Suppressor macrophage (primary cell): Measurements from ENCODE around the gene ZNF385B.

ENCODE experiments used
- DNase-seq, 4 experiments: peaks; one replicate each; pipeline ENCODE4 v3.0.0-alpha.2; 2020 to 2022

Gene ZNF385B

DNA sequence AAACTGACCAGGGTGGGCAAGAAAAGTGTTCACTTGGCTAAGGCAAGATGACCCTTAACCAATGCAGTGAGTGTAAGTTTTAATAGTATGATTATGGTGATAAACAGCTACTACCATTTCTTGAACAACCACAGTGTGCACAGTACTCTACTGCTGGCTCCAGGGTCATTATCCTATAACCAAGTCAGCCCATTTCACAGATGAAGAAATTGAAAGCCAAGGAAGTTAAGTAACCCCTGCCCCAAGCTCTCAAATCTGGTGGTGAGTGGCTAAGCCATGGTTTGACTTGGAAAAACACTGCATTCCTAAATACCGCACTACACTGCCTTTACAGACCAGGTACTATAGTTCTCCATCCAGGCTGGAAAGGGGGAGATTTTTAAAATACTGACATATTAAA, 5.7 kb downstream of the ZNF385B start:
- no peak for DNase-seq

DNA sequence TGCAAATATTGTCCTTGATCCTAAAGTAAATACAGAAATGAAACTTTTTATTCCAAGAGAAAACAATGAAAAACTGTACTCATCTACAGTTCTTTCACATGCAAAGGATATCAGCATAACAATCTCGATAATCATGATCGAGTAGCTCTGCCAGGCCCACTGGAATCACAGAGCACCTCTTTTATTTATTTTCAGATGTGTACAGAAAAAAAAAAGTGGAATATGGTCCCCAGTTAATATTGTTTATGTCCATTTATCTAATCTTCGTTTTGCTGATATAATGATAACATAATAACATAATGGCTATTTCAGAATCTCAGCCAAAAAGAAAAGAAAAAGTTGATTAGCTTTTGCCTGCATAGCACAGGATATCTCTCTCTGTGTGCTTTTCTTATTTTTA, 6.5 kb downstream of the ZNF385B start:
- no peak for DNase-seq

DNA sequence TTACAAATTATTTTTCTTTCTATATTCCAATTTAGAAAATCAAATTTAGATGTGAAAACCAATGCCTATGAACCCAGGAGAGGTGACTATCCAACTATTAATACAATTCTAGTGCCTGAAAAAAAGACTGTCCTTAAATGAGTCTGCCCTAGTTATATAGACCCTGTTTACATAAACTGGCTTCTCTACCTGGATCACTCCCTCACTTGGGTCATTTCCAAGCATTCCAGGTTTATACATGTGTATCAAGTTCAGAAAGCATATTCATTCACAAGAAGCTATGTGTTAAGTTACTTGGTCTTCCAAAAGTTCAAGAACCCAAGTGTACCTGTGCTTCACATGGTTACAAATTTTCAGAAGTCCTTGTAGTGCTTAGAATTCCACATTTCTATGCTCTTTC, 8.3 kb downstream of the ZNF385B start:
- DNase-seq: no peak

DNA sequence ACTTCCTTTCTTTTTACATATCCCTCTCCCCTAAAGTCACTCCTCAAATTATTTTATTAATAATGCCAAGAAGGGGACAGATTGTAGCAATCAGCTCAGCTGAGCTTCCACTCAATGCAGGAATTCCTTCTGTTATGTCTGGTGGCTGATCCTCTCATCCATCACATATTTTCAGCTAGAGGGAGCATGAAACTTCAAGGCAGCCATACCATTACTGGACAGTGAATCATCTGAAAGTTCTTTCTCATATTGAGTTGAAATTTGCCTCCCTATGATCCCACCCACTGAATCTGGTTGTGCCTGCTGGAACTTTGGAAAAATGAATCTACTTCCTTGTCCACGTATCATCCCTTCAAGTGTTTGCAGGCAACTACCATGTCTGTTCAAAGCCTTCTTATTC, 11.2 kb downstream of the ZNF385B start:
- DNase-seq: no peak

DNA sequence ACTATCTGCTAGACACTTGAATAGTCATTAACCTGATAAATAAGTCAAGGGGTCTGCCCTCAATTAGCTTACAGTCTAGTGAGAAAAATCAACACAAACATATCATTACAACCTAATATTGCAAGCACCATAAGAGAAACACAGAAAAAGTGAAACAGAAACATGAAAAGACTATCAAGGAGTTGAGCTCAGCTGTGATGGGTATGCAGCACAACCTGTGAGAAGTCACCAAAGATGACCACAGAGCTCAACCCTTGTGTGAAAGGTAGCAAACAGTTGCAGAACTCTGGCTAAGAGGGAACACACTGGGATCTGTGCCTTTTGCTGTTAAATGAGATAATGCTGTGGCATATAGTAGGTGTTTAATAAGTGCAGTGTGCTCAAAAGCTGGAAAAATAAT, 11.7 kb downstream of the ZNF385B start:
- no peak for DNase-seq

DNA sequence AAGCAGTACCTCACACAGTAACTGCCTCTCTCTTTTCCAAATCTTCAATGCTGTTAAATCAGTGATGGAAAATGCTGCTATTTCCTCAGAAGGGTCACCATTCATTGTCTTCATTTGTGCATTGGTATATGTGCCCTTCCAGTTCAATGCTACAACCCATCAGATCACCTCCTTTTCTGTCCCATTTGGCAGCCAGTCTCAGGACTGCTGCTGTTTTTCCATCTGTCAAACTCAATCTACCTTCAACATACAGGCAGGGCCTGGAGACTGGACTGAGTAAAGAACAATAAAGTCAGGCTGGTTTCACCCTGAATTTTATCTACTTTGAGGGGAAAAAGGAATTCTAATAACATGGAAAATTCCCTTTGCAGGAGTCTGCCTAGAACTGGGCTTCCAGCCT, 17.9 kb downstream of the ZNF385B start:
- no peak for DNase-seq

DNA sequence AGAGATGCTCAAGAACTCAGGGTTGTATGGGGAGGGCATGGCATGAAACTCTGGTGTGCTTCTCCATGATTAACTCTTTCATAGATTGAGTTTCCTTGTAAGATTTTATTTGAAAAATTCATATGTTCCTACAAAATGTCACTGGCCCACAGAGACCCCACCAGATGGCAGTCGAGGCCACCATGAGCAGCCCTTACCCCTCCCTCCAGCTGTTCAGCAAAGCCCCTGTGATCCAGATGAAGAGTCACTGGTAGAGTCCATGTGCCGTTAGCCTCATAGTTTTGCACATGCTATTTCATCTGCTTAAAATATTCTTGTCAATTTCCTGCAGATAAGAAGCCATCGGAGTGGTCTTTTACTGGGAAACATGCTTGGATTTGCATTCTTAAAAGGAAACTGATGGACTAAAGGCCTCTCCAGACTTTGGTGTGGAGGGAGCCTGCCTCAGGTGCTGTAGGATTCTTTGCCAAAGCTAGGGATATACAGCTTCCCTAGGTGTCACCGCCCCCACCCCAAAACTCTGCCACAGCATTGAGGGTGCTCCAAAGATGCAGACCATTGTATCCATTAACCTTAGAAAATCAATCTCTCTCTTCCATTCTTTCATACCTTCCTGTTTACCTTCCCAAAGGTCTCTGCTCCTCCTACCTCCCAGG, 18.8 kb downstream of the ZNF385B start:
- no peak for DNase-seq

DNA sequence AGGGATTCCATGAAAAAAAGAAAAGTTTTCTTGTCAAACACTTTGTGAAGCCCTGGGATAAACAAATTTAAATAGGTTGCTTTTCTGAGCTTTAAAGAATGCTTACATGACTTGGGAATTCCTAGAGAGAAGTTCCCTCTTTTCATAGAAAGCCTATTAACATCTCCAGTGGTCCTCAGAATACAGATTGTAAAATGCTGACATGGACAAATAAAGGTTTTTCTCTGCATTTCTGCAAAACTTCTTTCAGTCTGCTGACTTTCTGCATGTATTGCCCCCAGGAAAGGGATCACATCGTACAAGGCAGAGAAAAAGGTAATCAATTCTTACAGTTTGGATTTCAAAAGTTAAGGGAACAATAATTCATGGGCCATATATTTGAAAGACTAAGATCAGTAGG, 20.6 kb downstream of the ZNF385B start:
- no peak for DNase-seq

DNA sequence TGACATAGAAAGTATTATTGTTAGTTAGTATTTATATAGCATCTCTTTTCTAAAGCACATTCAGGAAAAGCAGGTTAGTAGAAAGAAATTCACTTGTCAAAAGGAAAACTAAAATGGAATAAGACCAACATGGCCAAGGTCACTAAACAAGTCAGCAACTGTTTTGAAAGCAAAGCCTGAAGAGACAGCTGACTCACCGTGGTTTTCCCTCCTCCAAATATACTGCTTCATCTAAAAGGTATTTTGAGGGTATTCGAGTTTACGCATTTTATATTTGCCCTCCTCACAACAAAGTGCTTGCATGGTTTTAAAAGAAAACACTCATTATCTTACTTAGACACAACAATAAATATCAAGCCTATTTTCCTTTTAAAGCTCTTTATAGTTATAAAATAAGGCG, 24.0 kb downstream of the ZNF385B start:
- DNase-seq: no peak

DNA sequence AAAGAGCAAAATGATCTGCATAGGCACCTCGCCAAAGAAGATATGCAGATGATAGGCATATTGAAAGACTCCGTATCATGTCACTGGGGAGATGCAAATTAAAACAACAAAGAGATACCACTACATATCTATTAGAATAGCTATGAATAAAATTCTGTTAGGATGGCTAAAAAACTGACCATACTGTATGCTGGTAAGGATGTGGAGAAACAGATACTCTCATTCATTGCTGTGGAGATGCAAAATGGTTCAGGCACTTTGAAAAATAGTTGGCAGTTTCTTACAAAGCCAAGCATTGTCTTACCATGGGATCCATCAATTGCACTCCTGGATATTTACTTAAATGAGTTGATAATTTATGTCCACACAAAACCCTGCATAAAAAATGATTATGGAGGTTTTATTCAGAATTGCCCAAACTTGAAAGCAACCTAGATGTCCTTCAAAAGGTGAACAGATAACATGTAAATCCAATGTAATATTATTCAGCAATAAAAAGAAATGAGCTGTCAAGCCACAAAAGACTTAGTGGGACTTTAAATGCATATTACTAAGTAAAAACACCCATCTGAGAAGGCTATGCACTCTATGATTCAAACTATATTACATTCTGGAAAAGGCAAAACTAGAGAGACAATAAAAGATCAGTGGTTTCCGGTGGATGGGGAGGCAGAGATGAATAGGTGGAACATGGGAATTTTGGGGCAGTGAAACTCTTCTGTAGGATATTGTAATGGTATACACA, 31.2 kb downstream of the ZNF385B start:
- DNase-seq: no peak

DNA sequence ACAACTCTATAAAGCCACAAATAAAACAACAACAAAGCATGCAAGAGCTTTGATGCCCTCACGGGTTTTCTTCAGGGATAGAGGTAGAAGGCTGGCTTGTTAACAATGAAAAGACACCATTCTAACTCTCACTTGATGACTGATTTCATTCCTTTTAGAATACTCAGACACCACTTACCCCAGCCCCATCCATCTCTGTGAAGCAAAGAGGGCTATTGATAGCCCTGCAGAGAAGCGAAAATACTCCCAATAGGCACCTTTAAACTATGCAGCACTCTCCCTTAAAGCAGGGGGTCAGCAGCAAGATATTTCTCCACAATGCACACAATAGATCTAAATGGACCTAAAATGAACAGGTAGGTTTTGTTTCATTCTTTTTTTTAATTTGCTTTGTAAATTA, 35.1 kb downstream of the ZNF385B start:
- no peak for DNase-seq

DNA sequence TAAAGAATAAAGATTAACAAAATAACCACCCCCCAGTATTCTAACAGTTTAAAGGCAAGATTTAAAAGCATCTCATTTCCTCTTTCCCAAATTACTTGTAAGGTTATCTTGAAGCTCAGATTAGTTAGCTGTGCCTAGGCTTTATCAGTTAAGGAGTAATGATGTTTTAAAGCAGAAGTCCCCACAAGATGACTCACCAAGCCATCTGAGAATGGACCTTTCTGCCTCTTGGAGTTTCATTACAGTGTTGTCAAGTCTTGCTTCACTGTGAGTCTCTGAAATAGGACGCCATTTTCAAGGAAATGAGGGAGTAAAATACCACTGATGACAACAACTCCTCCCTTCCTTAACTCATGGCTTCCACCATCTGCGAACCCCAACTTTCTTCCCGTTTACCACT, 35.9 kb downstream of the ZNF385B start:
- DNase-seq: no peak

DNA sequence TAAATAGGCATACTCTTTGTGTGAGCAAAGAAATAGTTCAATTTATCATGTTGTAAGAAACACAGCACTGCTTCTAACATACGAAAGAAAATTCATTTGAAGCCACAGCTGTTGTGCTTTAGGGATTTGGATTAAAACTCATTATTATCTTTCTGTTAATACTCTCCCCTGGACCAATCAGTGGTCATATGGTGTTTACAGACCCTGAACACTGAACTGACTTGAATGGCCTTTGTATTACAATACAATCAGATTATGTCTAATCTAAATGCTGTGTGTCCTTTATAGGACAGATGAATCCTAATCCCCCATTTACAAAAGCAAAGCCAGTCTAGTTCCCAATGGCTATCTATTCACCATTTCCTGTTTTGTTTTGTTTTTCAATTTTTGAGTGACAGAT, 36.5 kb downstream of the ZNF385B start:
- DNase-seq: no peak

DNA sequence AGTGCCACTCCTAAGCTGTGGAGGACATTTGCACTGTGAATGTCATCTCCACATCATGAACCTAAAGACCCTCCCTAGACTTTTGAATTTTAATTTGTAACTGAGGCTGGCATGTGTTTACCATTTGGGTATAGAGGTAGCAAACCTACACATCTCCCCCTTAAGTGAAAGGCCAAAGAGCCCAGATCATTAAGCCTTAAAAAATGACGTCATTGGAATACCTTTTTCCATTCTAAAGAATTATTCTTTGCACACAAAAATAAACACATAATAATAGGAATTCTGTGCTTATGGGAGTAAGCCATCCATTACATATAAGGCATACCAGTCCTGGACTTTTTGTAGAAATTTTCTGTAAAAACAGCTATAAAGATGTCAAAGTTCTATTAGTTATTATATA, 38.9 kb downstream of the ZNF385B start:
- DNase-seq: no peak

DNA sequence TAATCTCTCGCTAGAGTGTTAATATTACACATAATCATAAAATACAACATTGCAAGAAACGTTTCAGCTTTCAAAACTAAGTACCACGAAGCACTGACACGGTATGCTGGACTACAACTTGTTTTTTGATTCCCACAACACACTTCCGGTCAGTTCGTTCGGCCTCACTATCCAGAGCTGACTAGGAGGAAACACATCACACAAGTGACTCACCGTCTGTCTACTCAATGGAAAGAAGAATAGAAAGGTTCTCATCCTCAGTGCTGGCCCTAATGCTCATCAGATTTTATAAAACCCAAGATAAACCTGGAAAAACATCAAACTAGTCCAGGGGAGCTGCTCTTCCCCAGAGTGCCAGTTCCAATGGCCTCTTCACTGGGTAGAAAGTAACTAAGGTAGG, 42.9 kb downstream of the ZNF385B start:
- DNase-seq: no peak

DNA sequence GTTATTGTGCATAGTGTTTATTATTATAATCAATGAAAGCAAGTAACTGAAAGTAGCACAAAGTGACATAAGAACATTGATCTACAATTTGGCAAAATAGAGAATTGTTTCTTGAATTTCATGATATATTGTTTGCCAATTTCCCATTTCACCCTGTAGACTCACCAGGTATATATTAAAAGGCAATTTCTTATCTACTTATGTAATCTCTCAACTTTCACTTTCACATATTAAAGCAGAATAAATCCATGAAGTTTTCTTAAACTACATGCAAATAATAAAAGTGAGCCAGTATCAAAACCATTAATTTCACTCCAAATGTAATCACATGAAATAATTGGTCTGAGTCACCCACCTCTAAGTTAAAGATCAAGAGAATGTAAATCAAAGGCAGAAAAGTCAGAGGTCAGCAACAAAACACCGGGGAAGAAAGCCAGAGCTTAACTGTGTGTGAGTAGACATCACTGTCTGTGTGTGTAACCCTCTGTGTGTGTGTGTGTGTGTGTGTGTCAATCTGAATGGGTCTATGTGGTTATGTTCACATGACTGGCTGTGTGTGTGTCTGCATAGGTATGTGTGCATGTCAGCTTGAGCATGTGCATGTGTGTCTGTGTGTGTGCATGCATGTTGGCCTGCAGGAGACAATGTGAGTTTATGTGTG, 44.1 kb downstream of the ZNF385B start:
- DNase-seq: no peak

DNA sequence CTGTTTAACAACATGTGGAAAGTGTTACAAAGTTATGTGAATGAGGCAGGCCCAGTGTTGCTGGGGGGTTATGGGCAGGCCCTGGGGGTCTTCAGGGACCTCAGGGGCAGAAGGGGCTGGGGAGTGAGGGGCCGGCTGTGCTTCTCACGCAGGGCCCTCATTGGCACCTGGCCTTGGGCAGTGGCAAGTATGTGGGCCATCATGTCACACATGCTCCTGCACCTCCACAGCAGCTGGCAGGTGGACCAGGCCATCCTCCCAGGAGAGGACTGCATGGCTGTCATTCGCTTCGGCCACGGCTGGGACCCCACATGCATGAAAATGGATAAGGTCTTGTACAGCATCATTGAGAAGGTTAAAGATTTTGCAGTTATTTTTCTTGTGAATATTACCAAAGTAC, 47.4 kb downstream of the ZNF385B start:
- no peak for DNase-seq

DNA sequence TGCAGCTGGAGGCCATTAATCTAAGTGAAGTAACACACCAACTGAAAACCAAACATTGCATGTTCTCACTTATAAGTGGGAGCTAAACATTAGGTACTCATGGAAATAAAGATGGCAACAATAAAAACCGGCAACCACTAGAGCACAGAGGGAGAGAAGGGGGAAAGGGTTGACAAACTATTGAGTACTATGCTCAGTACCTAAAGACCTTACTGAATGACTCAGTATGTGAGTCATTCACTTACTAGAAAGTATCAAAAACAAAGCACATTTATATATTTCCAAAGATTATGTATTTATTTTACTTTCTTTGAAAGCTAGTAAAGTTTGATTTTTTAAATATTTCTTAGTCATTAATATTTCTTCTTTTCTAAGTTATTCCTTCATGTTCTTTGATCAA, 48.9 kb downstream of the ZNF385B start:
- no peak for DNase-seq

DNA sequence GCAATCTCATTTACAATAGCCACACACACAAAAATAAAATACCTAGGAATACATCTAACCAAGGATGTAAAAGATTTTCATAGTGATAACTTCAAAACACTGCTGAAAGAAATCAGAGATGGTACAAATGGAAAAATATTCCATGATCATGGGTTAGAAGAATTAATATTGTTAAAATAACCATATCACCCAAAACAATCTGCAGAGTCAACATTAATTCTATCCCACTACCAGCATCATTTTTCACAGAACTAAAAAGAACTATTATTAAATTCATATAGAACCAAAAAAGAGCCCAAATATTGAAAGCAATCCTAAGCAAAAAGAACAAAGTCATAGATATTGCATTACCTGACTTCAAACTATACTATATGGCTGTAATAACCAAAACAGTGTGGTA, 50.4 kb downstream of the ZNF385B start:
- DNase-seq: no peak

DNA sequence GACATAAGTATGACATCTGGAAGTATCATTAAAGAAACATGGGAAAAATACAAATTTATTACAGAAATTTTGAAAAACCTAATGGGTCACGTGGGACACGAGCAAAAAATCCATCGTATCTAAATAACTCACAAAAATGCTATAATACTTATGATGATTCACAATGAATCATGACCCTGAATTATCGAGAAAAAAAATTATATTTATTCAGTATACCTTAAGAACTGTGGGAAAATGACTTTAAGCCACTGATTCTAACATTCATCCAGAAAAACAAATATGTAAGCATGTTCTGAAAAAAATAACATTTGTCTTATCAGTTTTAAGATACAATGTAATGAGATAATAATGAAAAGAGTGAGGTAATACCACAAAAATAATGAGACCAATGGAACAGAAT, 51.8 kb downstream of the ZNF385B start:
- no peak for DNase-seq

DNA sequence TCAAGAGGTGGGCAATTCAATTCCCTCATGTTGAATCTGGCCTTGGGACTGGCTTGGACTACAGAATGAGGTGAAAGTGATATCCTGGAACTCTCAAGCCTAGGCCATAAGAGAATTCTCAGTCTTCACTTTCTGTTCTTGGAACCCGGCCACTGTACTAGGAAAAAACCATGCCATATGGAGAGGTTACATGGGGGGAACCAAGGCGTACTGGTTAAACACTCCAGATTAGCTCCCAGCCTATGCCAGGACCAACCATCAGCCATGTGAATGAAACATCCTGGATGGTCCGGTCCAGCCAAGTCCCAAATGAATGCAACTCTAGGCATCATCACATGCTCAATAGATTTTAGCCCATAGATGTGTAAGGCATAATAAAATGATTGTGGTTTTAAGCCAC, 56.4 kb downstream of the ZNF385B start:
- DNase-seq: no peak

DNA sequence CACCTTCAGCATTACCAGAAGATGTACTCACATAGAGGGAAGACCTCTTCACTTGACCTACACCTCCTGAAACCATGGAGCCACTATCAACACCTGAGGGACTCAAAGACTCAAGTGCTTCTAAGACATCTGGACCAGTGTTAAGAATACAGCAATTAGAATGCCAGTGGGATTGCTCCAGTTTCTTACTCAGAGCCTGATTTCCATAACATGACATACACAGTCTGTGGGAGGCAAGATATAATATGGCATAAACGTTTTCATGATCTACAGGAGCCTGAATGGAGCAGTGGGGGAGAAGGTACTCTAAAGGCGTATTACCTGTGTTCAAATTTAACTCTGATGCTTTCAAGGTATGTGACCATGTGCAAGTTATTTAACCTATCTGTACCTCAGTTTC, 57.2 kb downstream of the ZNF385B start:
- DNase-seq: no peak

DNA sequence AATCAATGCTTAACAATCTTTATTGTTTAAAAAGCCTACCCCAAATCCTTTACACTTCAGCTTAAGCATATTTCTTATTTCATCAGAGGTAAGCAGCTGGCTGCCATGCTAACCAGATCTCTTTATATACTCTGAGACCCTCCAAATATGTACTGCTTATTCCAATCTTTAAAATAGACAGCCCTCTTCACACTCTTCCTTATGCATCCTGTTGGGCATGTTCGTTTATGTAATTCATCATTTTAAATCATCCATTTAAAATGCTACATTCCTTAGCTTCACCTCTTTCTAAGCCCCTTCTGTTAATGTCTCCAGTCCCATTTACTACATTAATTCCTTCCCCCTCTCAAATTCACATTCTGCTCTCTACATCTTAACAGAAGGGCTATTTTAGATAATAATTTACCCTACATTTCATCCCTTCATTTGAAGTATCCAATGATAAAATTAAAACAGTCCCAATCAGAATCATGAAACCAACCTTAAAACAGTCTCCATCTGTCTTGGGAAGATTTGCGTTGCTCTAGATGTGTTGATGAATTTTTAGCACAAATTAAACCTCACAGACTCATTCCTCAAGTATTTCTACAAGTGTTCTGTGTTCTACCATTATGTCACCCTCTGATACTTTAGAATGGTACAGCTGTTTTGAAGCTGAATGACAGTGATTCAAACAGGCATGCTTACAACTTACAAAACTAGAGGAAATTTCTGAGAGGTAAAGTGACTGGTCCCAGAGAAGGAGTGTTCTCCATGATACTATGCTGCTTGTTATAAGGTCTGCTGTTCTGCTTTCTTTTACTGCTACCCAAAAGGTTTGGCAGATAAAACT, 59.1 kb downstream of the ZNF385B start:
- DNase-seq: no peak
